Right lobe of liver (tissue), 6 donors: ENCODE results near the gene TTC36. TPM values are rescaled to one million over a fixed set of nuclear protein-coding genes. Genes with fewer than 3 reads are reported as not detected.

ENCODE experiments used
- ATAC-seq, 4 donors: fragments of 200-7000 bp; cut with Tn5 transposase; one replicate each; pipeline ENCODE4 v1.9.1; 2020; ENCODE audit warnings: mild to moderate bottlenecking in 4 of 4, moderate library complexity in 4 of 4
- DNase-seq, 3 donors: peaks; one replicate each; pipeline ENCODE4 v3.0.0-alpha.2; 2020
- H3K27ac ChIP-seq, 3 donors: fragments of 200-600 bp; one replicate each; pipeline ENCODE4 v1.8.0; 2022
- H3K27me3 ChIP-seq, 2 donors: fragments of 200-600 bp; one replicate each; pipeline ENCODE4 v1.8.0; 2022
- H3K36me3 ChIP-seq, 4 donors: fragments of 200-600 bp; sonication (generic) in 1 of 4; one replicate each; pipeline versions ENCODE4 v1.5.1 to v1.8.0; 2017 to 2022; ENCODE audit warnings: control low read depth in 1 of 4
- H3K4me1 ChIP-seq, 4 donors: fragments of 200-600 bp; sonication (generic) in 1 of 4; one replicate each; pipeline versions ENCODE4 v1.5.1 to v1.8.0; 2017 to 2022; ENCODE audit warnings: control low read depth in 1 of 4
- H3K4me3 ChIP-seq, 3 donors: fragments of 200-600 bp; one replicate each; pipeline ENCODE4 v1.8.0; 2022
- H3K9me3 ChIP-seq, 4 donors: fragments of 200-600 bp; sonication (generic) in 1 of 4; one replicate each; pipeline versions ENCODE4 v1.5.1 to v1.8.0; 2017 to 2022; ENCODE audit warnings: control low read depth in 1 of 4
- POLR2A ChIP-seq: fragments of 450-650 bp; IDR thresholded peaks from one replicate; pipeline ENCODE4 v1.6.1; 2017; ENCODE audit warnings: antibody characterized with exemption, mild to moderate bottlenecking
- WGBS: methylation state at CpG from one replicate; pipeline ENCODE4 v1.1.6; 2018; ENCODE audit warnings: low coverage, low lambda C conversion rate; ENCODE audit not compliant: insufficient coverage; ENCODE audit errors: missing lambda C conversion rate; 5-methylcytosine and 5-hydroxymethylcytosine counted together
- intact Hi-C, 2 donors: fragments of 100-400 bp; cut with DNase I; formaldehyde crosslinking; loops; one replicate each; pipeline versions ENCODE4 v1.11.2 to v1.14.1; 2022
- total RNA-seq, 6 experiments: library from RNA; depleted of rRNA in 2 of 6; stranded (reverse); fragments of >200 nt in 2 of 6; fragmentation: NEBNext Ultra II Directional in 3 of 6; extraction: Animal tissue kit (Norgen Biotek cat#: 25700) in 3 of 6; gene quantifications; one replicate each; pipeline versions ENCODE4 v1.1.0 to v1.2.4, GENCODE V29; 2016 to 2023
- TF ChIP-seq, protein P1 (sequence below), 4 donors: fragments of 200-600 bp in 3 of 4; fragments of 450-650 bp in 1 of 4; IDR thresholded peaks; one replicate each; pipeline versions ENCODE4 v1.5.1 to v1.8.0; 2016 to 2022; ENCODE audit warnings: antibody characterized with exemption in 4 of 4, mild to moderate bottlenecking in 2 of 4
- donor health status: DM: no; HTN: yes; CAD: no.
- donor health status: DM: no; HTN: no; CAD: no.
- donor health status: DM: no; HTN: no; CAD: no.
- donor health status: DM: no; HTN: yes; CAD: no.
- donor health status: DM: no; HTN: yes; CAD: no.

TTC36 gene
- total RNA-seq, 6 experiments from 2014 or later: 21.5 to 88.3 (median 50.6) TPM

DNA sequence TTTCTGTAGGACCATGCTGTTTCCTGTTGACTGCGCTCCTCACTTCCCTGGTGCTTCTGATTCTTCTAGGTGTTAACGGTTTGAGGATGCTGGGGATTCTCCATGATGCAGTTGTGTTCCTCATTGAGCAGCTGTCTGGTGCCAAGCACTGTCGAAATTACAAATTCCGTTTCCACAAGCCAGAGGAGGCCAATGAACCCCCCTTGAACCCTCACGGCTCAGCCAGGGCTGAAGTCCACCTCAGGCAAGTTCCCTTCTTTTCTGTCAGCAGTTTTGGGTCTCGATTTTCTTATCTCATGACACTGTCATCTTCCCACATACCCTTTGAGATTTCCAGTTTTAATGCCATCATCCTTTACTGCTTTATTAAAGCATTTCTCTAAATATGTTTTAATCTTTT, 7.7 kb upstream of the TTC36 start:
- ATAC-seq: peak; percentile 84 to 92 (median 89)
- Histone ChIP-seq H3K36me3 (peaks cover 0 to 53% (median 20%) of the 10 kb centered on the region in 4 donors), H3K4me3 (peak overlapping the region in 2 of 3 donors; percentile 19 to 46)

DNA sequence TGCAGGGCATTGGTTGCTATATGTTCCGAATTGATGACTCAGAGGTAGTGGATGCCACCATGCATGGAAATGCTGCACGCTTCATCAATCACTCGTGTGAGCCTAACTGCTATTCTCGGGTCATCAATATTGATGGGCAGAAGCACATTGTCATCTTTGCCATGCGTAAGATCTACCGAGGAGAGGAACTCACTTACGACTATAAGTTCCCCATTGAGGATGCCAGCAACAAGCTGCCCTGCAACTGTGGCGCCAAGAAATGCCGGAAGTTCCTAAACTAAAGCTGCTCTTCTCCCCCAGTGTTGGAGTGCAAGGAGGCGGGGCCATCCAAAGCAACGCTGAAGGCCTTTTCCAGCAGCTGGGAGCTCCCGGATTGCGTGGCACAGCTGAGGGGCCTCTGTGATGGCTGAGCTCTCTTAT, 5.4 kb upstream of the TTC36 start:
- DNase-seq: no peak
- Histone ChIP-seq H3K36me3 (peaks cover 0 to 35% (median 17%) of the 10 kb centered on the region in 4 donors), H3K4me3 (no peak overlapping the region), H3K4me1 (peaks cover 0 to 67% (median 16%) of the 10 kb centered on the region in 4 donors), H3K27ac (peak overlapping the region in 1 of 3 donors; percentile 52), H3K27me3 (no peaks in the 10 kb centered on the region), H3K9me3 (no peaks in the 10 kb centered on the region)
- TF ChIP-seq POLR2A: no peak
- TF ChIP-seq, protein P1, sequence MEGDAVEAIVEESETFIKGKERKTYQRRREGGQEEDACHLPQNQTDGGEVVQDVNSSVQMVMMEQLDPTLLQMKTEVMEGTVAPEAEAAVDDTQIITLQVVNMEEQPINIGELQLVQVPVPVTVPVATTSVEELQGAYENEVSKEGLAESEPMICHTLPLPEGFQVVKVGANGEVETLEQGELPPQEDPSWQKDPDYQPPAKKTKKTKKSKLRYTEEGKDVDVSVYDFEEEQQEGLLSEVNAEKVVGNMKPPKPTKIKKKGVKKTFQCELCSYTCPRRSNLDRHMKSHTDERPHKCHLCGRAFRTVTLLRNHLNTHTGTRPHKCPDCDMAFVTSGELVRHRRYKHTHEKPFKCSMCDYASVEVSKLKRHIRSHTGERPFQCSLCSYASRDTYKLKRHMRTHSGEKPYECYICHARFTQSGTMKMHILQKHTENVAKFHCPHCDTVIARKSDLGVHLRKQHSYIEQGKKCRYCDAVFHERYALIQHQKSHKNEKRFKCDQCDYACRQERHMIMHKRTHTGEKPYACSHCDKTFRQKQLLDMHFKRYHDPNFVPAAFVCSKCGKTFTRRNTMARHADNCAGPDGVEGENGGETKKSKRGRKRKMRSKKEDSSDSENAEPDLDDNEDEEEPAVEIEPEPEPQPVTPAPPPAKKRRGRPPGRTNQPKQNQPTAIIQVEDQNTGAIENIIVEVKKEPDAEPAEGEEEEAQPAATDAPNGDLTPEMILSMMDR (IDR thresholded peaks at IDR 0.05): no peak
- no peak for ATAC-seq
- intact Hi-C loops: no loop called here
- WGBS: 77% methylated on average over 7 of the region's 13 CpGs

More for the DNA sequence above, 7.7 kb upstream of the TTC36 start:
- H3K27ac ChIP-seq: peak overlapping the region in 2 of 3 donors; percentile 61 to 82
- peaks cover 0 to 50% (median 7%) of the 10 kb centered on the region in 4 donors for H3K4me1 ChIP-seq
- DNase-seq: peak in 2 of 3 donors; percentile 82 to 87
- TF ChIP-seq POLR2A: no peak
- TF ChIP-seq, protein P1 (IDR thresholded peaks at IDR 0.05): no peak
- H3K27me3 ChIP-seq: no peaks in the 10 kb centered on the region
- H3K9me3 ChIP-seq: no peaks in the 10 kb centered on the region
- intact Hi-C loops: no loop called here
- WGBS: 12% methylated on average over 5 of the region's 6 CpGs

DNA sequence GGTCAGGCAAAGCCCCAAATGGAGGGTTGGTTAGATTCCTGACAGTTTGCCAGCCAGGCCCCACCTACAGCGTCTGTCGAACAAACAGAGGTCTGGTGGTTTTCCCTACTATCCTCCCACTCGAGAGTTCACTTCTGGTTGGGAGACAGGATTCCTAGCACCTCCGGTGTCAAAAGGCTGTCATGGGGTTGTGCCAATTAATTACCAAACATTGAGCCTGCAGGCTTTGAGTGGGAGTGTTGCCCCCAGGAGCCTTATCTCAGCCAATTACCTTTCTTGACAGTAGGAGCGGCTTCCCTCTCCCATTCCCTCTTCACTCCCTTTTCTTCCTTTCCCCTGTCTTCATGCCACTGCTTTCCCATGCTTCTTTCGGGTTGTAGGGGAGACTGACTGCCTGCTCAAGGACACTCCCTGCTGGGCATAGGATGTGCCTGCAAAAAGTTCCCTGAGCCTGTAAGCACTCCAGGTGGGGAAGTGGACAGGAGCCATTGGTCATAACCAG, 4.7 kb upstream of the TTC36 start:
- Histone ChIP-seq H3K27me3 (no peaks in the 10 kb centered on the region), H3K4me1 (peaks cover 0 to 67% (median 16%) of the 10 kb centered on the region in 4 donors), H3K27ac (peak overlapping the region in 1 of 3 donors; percentile 52), H3K4me3 (no peak overlapping the region), H3K36me3 (peaks cover 0 to 30% (median 17%) of the 10 kb centered on the region in 4 donors), H3K9me3 (no peaks in the 10 kb centered on the region)
- no peak for TF ChIP-seq POLR2A
- TF ChIP-seq, protein P1 (IDR thresholded peaks at IDR 0.05): peak in 3 of 4 donors; percentile 17 to 54 (median 30)
- ATAC-seq (peak; percentile 8 to 29 (median 16)), DNase-seq (no peak)
- WGBS: 50% methylated on average over 2 of the region's 6 CpGs
- intact Hi-C loops: no loop called here

DNA sequence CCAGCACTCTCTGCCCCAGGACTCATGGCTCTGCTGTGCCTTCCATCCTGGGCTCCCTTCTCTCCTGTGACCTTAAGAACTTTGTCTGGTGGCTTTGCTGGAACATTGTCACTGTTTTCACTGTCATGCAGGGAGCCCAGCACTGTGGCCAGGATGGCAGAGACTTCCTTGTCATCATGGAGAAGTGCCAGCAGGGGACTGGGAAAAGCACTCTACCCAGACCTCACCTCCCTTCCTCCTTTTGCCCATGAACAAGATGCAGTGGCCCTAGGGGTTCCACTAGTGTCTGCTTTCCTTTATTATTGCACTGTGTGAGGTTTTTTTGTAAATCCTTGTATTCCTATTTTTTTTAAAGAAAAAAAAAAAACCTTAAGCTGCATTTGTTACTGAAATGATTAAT, 2.9 kb upstream of the TTC36 start:
- Histone ChIP-seq H3K4me3 (no peak overlapping the region), H3K36me3 (peaks cover 0 to 25% (median 17%) of the 10 kb centered on the region in 4 donors), H3K9me3 (no peaks in the 10 kb centered on the region), H3K4me1 (peaks cover 0 to 71% (median 17%) of the 10 kb centered on the region in 4 donors), H3K27ac (peak overlapping the region in 2 of 3 donors; percentile 86 to 94), H3K27me3 (no peaks in the 10 kb centered on the region)
- DNase-seq (no peak), ATAC-seq (peak in 1 of 4 donors; percentile 6)
- intact Hi-C loops: no loop called here
- TF ChIP-seq, protein P1 (IDR thresholded peaks at IDR 0.05): no peak
- no peak for TF ChIP-seq POLR2A
